MCF 10A (cell line): ENCODE results near the gene TAS1R3. TPM values are rescaled to one million over a fixed set of nuclear protein-coding genes. Genes with fewer than 3 reads are reported as not detected.

Experiments
- BruUV-seq: library from RNA; stranded (reverse); fragments of 400-500 nt; replicated peaks from 2 replicates; lab custom pipeline; 2021; lab: Mats Ljungman, UMichigan
- CTCF ChIA-PET: fragments of 300-600 bp; sonication (Branson Sonifier 250); formaldehyde crosslinking; extraction: SDS; loops from one replicate; lab custom pipeline; 2021; ENCODE audit warnings: antibody characterized with exemption, inconsistent platforms; lab: Yijun Ruan, JAX
- POLR2A ChIA-PET: fragments of 300-600, 350-650 bp; sonication (Branson Sonifier 250); formaldehyde crosslinking; extraction: SDS; loops from one replicate; lab custom pipeline; 2020; ENCODE audit warnings: antibody characterized with exemption, inconsistent platforms; lab: Yijun Ruan, JAX
- DNase-seq: peaks from one replicate; pipeline ENCODE4 v3.0.0-alpha.2; 2018; ENCODE audit not compliant: unreplicated experiment
- H3K27ac Mint-ChIP-seq: one replicate; pipeline ENCODE4 v1.8.0; 2022; ENCODE audit warnings: mild to moderate bottlenecking, low read depth, mixed read lengths; ENCODE audit not compliant: unreplicated experiment
- H3K27me3 Mint-ChIP-seq: one replicate; pipeline ENCODE4 v1.8.0; 2022; ENCODE audit warnings: mixed read lengths; ENCODE audit not compliant: insufficient read depth, unreplicated experiment
- H3K36me3 Mint-ChIP-seq: one replicate; pipeline ENCODE4 v1.8.0; 2022; ENCODE audit warnings: mild to moderate bottlenecking, moderate library complexity, mixed read lengths; ENCODE audit not compliant: insufficient read depth, unreplicated experiment
- H3K4me1 Mint-ChIP-seq: one replicate; pipeline ENCODE4 v1.8.0; 2022; ENCODE audit warnings: mixed read lengths; ENCODE audit not compliant: insufficient read depth, unreplicated experiment
- H3K4me3 Mint-ChIP-seq: one replicate; pipeline ENCODE4 v1.8.0; 2022; ENCODE audit warnings: mild to moderate bottlenecking, moderate library complexity, mixed read lengths; ENCODE audit not compliant: unreplicated experiment
- H3K9me3 Mint-ChIP-seq: one replicate; pipeline ENCODE4 v1.8.0; 2022; ENCODE audit warnings: mixed read lengths; ENCODE audit not compliant: unreplicated experiment
- CTCF ChIP-seq: fragments of 200-600 bp; IDR thresholded peaks from one replicate; pipeline ENCODE4 v1.8.0; 2022; ENCODE audit warnings: antibody characterized with exemption, mild to moderate bottlenecking; ENCODE audit not compliant: unreplicated experiment
- intact Hi-C: fragments of 100-400 bp; cut with micrococcal nuclease; formaldehyde crosslinking; loops from 2 replicates; pipeline ENCODE4 v1.14.1; 2022
- total RNA-seq: library from RNA; stranded (reverse); gene quantifications from 2 replicates; pipeline ENCODE4 v1.2.3, GENCODE V29; 2022

The TAS1R3 gene
- total RNA-seq, 1 experiment from 2014 or later = not detected

GRCh38 chr1:1290238-1290731 is 40.8 kb upstream of the TAS1R3 start:
- intact Hi-C loops = loop anchor here (2.0 to 10.0 kb wide), 3 partner anchors 58 to 305 kb away; partner anchors contain the start of genes B3GALT6, PERM1 and SDF4
- POLR2A ChIA-PET = interaction anchor here (1.0 to 2.3 kb wide), 4 partner anchors 9 to 170 kb away, joined by 3 to 13 read pairs (median 6); partner anchors contain the start of gene UBE2J2

GRCh38 chr1:1291023-1291528 is 40.0 kb upstream of the TAS1R3 start:
- H3K36me3 Mint-ChIP-seq = peaks cover 17% of the 10 kb centered on the region
- BruUV-seq = no TSS peak
- no peak overlapping the region for H3K4me3 Mint-ChIP-seq
- ChIA-PET CTCF (interaction anchor here (0.6 to 3.2 kb wide), 14 partner anchors 9 to 306 kb away, joined by 3 to 77 read pairs (median 4); partner anchors contain the start of gene SCNN1D), POLR2A (interaction anchor here (0.8 to 2.3 kb wide), 9 partner anchors 7 to 171 kb away, joined by 3 to 13 read pairs (median 6); partner anchors contain the start of gene UBE2J2)
- no peak for TF ChIP-seq CTCF
- H3K27me3 Mint-ChIP-seq = no peaks in the 10 kb centered on the region
- H3K4me1 Mint-ChIP-seq = no peaks in the 10 kb centered on the region
- H3K9me3 Mint-ChIP-seq = no peaks in the 10 kb centered on the region
- H3K27ac Mint-ChIP-seq = no peak overlapping the region
- DNase-seq = peak; percentile 34
- intact Hi-C loops = loop anchor here (2.0 to 10.0 kb wide), 3 partner anchors 59 to 306 kb away; partner anchors contain the start of genes B3GALT6, PERM1 and SDF4

More at GRCh38 chr1:1290238-1290731, 40.8 kb upstream of the TAS1R3 start:
- peak; percentile 59 for DNase-seq
- no TSS peak for BruUV-seq
- Mint-ChIP-seq H3K9me3 (no peaks in the 10 kb centered on the region), H3K27ac (no peak overlapping the region), H3K36me3 (peaks cover 17% of the 10 kb centered on the region), H3K27me3 (no peaks in the 10 kb centered on the region), H3K4me1 (no peaks in the 10 kb centered on the region), H3K4me3 (no peak overlapping the region)
- TF ChIP-seq CTCF = peak; percentile 73
- CTCF ChIA-PET = interaction anchor here (0.6 to 3.2 kb wide), 9 partner anchors 9 to 288 kb away, joined by 3 to 77 read pairs (median 4); no protein-coding TSS in a partner anchor

- peak; percentile 86 for DNase-seq
- Mint-ChIP-seq H3K4me1 (no peaks in the 10 kb centered on the region), H3K9me3 (no peaks in the 10 kb centered on the region), H3K27ac (no peak overlapping the region), H3K36me3 (peaks cover 17% of the 10 kb centered on the region), H3K27me3 (no peaks in the 10 kb centered on the region), H3K4me3 (no peak overlapping the region)
- intact Hi-C loops = loop anchor here (2.0 to 10.0 kb wide), 3 partner anchors 59 to 307 kb away; partner anchors contain the start of genes B3GALT6, PERM1 and SDF4
- BruUV-seq = no TSS peak
- POLR2A ChIA-PET = interaction anchor here (0.7 to 2.3 kb wide), 9 partner anchors 8 to 171 kb away, joined by 3 to 13 read pairs (median 6); no protein-coding TSS in a partner anchor
- CTCF ChIA-PET = interaction anchor here (0.6 to 3.2 kb wide), 15 partner anchors 8 to 307 kb away, joined by 3 to 77 read pairs (median 4); partner anchors contain the start of genes B3GALT6 and SCNN1D
- peak; percentile 77 for TF ChIP-seq CTCF
These were observed 39.3 kb upstream of the TAS1R3 start for GRCh38 chr1:1291548-1292441.
